Measurements from ENCODE around the gene HDAC9.

Gene HDAC9

GRCh38 chr7:18597754-18598153 lies 102.2 kb downstream of the HDAC9 start:
- DNase-seq, result no peak

DNA sequence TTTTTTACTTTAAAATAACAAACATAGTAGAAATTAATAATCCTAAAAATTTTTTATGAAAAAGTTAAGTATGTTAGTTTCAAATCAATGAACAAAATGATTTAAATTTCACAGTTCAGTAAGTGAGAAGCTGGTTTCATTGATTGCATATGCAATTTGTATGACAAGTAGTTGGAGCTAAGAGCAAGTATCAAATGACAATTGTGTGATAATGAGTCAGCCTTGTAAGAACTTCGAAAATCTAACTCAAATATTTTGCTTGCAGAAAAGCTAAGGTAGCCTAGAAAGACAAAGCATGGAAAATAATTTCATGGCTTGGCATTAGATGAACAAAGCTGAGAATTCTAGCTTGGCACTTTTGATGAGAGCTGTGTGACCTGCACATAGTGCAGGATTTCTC lies 111.5 kb downstream of the HDAC9 start:
- no peak for DNase-seq

DNA sequence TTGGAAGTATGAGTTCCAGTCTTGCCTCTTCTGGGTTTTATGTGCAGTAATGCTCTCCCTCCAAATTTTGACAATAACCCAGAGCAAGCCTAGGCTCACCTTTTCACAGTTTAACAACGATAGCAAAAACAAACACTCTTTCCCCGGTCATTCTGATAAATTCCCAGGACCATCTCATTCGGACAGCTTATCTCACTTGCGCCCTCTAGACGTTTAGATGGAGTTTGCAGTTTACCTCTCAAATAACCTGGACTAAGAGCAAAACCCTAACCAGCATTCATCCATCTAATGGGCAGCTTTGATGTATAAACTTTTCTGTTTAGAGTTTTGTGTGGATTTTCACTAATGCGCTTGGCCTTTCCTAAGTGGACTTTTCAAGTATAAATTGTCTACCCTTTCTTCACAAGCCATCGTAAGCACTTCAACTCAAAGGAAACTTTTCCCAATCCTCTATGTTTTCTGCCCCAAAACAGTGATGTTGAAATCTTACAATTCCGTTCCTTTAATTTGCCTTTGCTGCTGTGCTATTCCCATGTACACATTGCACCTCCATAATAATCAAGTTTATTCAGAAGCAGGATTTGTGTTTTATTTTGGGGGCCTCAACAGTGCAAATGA lies 114.9 kb downstream of the HDAC9 start:
- peak; percentile 39 for DNase-seq

DNA sequence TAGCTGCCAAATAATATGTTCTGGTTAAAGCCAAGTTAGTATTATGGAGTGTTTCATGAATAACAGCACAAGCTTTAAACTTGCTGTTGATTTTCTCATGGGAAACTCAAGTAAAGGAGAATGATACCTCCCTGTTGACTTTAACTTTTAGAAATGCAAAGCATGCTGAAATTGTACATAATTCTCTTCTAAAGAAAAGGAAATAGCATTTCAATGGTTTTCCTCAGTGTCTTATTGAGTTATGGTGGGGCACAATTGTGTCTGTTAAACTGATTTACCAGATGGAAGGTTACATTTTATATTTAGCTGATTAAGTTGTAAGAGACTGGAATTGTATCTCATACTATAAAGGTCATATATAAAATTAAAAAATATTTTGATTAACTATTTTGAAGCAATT lies 119.3 kb downstream of the HDAC9 start:
- DNase-seq, result no peak

GRCh38 chr7:18619311-18619710 lies 123.8 kb downstream of the HDAC9 start:
- DNase-seq, result no peak

- DNase-seq, result no peak
These were observed 127.8 kb downstream of the HDAC9 start for GRCh38 chr7:18623389-18623788.

- DNase-seq, result no peak
These were observed 128.9 kb downstream of the HDAC9 start for GRCh38 chr7:18624459-18624858.

DNA sequence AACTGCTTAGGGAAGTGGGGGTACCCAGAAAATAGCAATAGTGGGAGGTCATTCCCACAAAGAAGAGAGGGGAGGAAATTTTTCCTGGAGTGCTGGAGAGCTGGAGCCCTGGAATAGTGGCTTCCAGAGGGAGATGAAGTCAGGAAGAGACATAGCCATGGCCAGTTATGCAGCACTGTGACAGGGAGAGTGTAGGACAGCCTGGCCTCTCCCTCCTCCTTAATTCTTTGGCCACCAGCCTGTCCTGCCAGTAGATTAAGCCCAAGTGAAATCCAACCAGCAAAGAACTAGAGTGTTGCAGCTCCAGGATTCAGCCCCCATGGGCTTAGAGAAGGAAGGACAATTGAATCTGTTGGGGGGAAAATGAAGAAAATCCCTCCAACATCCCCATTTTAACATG lies 130.5 kb downstream of the HDAC9 start:
- DNase-seq, result no peak

DNA sequence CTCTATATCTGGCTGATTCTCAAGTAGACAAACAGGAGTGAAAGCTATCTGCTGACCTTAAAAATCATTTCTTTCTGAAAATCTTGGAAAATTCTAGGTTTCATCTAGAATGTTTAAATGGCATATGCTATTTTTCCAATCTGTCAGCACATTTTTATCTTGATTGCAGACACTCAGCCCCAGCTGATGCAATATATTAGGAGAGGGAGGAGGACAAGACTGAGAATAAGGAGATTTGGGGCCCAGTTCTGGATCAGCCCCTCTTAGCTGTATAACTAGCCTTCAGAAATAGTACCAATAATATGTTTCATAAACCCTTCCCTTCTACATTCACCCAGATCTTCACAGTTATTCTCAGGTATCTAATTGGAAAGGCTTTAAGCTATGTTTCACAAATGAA lies 131.2 kb downstream of the HDAC9 start:
- no peak for DNase-seq

DNA sequence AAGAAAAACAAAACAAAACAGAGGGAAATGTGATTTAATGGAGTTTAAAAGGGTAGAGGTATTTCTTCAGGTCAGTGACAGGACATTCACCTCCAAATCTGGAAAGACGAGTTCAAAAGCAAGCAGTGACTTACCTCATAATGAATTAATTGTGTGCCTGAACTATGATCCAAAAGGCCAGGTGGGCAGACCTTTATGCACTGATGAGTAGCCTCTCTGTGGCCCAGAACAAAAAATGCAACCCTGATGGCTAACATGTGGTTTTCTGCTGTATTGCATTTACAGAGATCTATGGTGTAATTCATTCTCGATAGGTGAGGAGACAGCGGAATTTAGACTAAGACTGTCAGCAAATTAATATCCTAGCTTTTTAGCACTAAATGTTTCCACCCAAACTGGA lies 142.0 kb downstream of the HDAC9 start:
- no peak for DNase-seq

GRCh38 chr7:18638594-18639452 lies 143.3 kb downstream of the HDAC9 start:
- peak; percentile 72 for DNase-seq

- no peak for DNase-seq
These were observed 144.2 kb downstream of the HDAC9 start for GRCh38 chr7:18639711-18640110.

DNA sequence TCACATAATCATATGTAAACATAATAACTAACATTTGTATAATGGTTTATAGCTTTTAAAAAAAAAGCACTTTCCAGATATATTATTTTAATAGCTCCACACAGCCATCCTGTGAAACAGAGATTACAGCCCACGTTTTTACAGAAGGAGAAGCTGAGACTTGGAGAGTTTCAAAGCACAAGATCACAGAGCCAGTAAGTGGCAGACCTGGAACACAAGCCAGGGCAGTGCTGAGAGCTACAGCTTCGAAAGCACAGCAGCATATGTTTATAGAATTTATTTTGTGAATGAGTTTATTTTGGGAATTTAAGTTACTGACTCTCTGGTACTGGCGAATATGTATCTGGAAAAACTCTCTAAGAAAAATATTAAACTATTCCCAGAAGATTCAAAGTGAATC lies 149.4 kb downstream of the HDAC9 start:
- no peak for DNase-seq

DNA sequence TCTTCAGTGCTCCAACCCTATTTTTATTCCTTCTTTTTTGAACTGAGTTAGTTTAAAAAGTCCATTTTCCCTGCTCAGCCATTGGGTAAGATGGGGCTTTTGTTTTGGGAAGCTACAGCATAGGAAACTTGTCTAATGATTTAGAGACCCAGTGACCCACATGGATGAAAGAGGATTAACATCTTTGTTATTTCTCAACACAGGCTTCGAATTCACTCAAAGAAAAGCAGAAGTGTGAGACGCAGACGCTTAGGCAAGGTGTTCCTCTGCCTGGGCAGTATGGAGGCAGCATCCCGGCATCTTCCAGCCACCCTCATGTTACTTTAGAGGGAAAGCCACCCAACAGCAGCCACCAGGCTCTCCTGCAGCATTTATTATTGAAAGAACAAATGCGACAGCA lies 152.0 kb downstream of the HDAC9 start:
- DNase-seq, result peak; percentile 19

GRCh38 chr7:18648849-18649758 lies 153.6 kb downstream of the HDAC9 start:
- DNase-seq, result no peak

- DNase-seq, result no peak
These were observed 158.0 kb downstream of the HDAC9 start for GRCh38 chr7:18653381-18654155.

- DNase-seq, result no peak
These were observed 159.2 kb downstream of the HDAC9 start for GRCh38 chr7:18654709-18655108.

DNA sequence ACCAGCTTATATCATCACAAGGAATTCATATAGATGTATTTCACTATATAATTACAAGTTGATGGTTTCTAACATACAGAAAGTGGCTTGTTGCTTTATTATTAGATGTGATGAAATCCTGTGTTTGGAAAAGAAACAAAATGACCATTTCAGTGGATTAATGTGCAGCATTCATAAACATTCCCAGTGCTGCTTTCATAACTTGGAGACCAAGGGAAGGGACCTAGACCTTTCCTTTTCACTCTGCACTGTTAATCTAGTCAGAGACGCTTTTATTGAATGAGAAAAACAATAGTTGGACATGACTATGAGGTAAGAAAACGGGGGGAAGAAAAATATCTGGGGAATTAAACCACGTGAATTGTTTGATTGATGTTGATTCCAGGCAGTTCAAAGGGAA lies 160.0 kb downstream of the HDAC9 start:
- no peak for DNase-seq

GRCh38 chr7:18655912-18656311 lies 160.4 kb downstream of the HDAC9 start:
- no peak for DNase-seq

DNA sequence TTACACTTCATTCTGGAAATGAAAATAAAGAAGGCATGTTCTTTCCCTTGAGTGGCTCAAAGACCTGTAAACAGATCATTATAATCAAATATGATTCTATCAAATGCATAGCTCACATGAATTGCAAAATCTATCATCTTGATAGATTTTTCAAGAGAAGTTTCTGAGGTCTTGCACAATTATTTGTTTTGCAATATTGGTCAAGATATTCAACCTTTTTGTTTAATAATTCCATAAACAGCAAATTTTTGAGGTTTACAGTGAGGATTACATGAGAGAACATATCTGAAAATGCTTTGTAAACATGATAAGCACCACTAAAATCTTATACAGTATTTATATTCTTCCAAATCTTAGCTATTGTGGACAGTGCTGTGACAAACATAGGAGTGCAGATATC lies 160.8 kb downstream of the HDAC9 start:
- DNase-seq, result no peak

GRCh38 chr7:18659746-18660145 lies 164.2 kb downstream of the HDAC9 start:
- DNase-seq, result no peak

DNA sequence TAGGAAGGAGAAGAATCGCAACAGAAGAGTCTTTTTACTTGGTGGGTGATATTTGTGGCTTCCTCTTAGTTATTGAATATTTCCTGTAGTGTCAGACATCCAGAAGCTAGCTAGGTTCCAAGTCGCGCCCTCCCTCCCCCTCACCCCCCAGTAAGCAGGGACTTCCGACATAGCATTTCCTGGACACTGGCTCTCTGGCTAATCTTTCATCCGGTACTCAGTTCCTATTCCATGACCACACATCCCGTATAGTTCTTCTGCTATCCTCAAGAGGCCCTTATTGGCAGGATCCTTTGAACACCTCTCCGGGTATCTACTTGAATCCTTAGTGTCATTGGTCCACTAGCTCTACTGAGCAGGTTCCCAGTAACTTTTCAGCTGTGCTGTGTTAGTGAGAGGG lies 167.8 kb downstream of the HDAC9 start:
- peak; percentile 11 for DNase-seq
